C4-2B (cell line): ENCODE measurements around the gene CD164L2.

ENCODE experiments used
- H3K27ac ChIP-seq: fragments of 450-650 bp; 2 replicates; pipeline ENCODE4 v1.5.1; 2017
- CTCF ChIP-seq: fragments of 450-650 bp; conservative IDR thresholded peaks from 2 replicates; pipeline ENCODE4 v1.5.1; 2017; ENCODE audit warnings: mild to moderate bottlenecking
- ZFX ChIP-seq: fragments of 450-650 bp; IDR thresholded peaks from 2 replicates; pipeline ENCODE4 v1.6.1; 2017

Gene CD164L2

GRCh38 chr1:27330786-27331185 is 52.3 kb downstream of the CD164L2 start:
- H3K27ac ChIP-seq, result no peak overlapping the region
- TF ChIP-seq ZFX, result no peak
- TF ChIP-seq CTCF, result no peak
